ENCODE data around the gene ELL3.
"Not testable (repeated sequence)": the region's sequence is repeated elsewhere in the genome, so short reads cannot be mapped to it uniquely, and the experiment has no call there.

The ELL3 gene

DNA sequence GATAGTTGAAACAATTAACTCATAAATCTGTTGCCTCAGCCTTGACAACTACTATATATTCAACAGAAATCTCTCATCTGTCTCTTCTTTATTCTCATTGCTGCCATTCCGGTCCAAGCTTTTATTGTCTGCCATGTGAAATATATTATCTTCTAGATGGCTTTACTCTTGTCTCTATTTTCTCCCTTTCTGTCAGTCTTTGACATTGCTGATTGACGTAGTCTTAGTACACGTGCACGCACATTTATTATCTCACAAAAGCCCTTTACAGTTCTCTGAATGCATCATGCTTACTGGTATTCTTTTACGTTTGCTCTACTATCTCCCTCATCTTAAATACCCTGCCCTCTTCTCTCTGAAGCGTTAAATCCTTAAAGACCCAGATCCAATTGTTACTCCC lies 24.9 kb downstream of the ELL3 start:
- WGBS = 85% methylated on average over 5 of the region's 6 CpGs
- peaks cover 11 to 48% of the 10 kb centered on the region in 2 experiments for H3K36me3 ChIP-seq (ENCODE audit: control insufficient read depth in 1 of 2, insufficient read depth in 2 of 2, low read depth in 1 of 2, low read length in 2 of 2)

DNA sequence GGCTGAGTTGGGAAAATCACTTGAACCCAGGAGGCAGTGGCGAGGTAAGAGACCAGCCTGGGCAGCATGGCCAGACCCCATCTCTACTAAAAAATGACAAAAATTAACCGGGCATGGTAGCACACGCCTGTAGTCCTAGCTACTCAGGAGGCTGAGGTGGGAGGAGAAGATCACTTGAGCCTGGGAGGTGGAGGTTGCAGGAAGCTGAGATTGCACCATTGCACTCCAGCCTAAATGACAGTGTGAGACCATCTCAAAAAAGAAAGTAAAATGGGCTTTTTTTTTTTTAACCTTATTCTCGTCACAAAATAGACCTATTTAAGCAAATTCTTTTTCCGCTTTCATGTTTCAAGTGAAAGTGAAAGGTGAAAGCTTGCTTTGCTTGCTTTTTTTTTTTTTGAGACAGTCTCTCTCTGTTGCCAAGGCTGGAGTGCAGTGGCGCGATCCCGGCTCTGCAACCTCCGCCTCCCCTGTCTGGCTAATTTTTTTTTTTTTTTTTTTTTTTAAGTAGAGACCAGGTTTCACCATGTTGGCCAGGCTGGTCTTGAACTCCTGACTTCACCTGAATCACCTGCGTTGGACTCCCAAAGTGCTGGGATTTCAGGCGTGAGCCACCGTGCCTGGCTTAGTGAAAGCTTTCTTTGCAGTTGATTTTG lies 26.9 kb downstream of the ELL3 start:
- Histone ChIP-seq H2AFZ (ENCODE audit: low read depth, low read length) (no peak overlapping the region), H2BK12ac (ENCODE audit: low read length in 2 of 2) (no peak overlapping the region), H3K4me1 (ENCODE audit: control insufficient read depth, insufficient read depth, low read depth, low read length) (peaks cover 11% of the 10 kb centered on the region), H3K23ac (ENCODE audit: low read length in 2 of 2) (no peak overlapping the region), H3K36me3 (ENCODE audit: control insufficient read depth in 1 of 2, insufficient read depth in 2 of 2, low read depth in 1 of 2, low read length in 2 of 2) (peaks cover 6 to 30% of the 10 kb centered on the region in 2 experiments), H2BK120ac (ENCODE audit: low read depth, low read length) (no peak overlapping the region), H3K9ac (ENCODE audit: low read length) (peak overlapping the region; percentile 69), H3K4me3 (ENCODE audit: insufficient read depth in 1 of 2, low read depth in 1 of 2, low read length in 2 of 2) (peak overlapping the region in 1 of 2 experiments; percentile 64), H2BK15ac (ENCODE audit: low read depth, poor library complexity, severe bottlenecking) (no peak overlapping the region), H3K4ac (ENCODE audit: low read depth in 1 of 2, low read length in 2 of 2) (no peak overlapping the region), H2AK5ac (ENCODE audit: low read length, severe bottlenecking) (no peak overlapping the region), H4K91ac (ENCODE audit: low read length) (no peak overlapping the region), H3K9me3 (ENCODE audit: control insufficient read depth, low read length) (no peaks in the 10 kb centered on the region), H3K18ac (ENCODE audit: low read depth in 1 of 2, low read length in 2 of 2) (no peak overlapping the region), H4K8ac (ENCODE audit: low read length) (no peak overlapping the region), H3K27me3 (ENCODE audit: control insufficient read depth in 1 of 2, insufficient read depth in 1 of 2, low read length in 2 of 2) (no peaks in the 10 kb centered on the region), H3K27ac (ENCODE audit: low read length, poor library complexity, severe bottlenecking) (no peak overlapping the region), H3K14ac (ENCODE audit: low read length in 2 of 2) (no peak overlapping the region), H3K4me2 (ENCODE audit: low read length, poor library complexity, severe bottlenecking) (no peak overlapping the region), H2BK5ac (ENCODE audit: low read depth, low read length, poor library complexity, severe bottlenecking) (no peak overlapping the region), H3K79me1 (replicated peaks; ENCODE audit: low read length, poor library complexity, severe bottlenecking) (peaks cover 2% of the 10 kb centered on the region)
- 94% methylated on average over 11 of the region's 12 CpGs for WGBS
- DNase-seq = peak; percentile 57

More for the DNA sequence above, 24.9 kb downstream of the ELL3 start:
- Histone ChIP-seq H3K23ac (ENCODE audit: low read length in 2 of 2) (no peak overlapping the region), H3K27ac (ENCODE audit: low read length, poor library complexity, severe bottlenecking) (no peak overlapping the region), H3K18ac (ENCODE audit: low read depth in 1 of 2, low read length in 2 of 2) (no peak overlapping the region), H3K27me3 (ENCODE audit: control insufficient read depth in 1 of 2, insufficient read depth in 1 of 2, low read length in 2 of 2) (no peaks in the 10 kb centered on the region), H4K8ac (ENCODE audit: low read length) (no peak overlapping the region), H3K4me3 (ENCODE audit: insufficient read depth in 1 of 2, low read depth in 1 of 2, low read length in 2 of 2) (no peak overlapping the region), H3K9ac (ENCODE audit: low read length) (no peak overlapping the region), H3K4ac (ENCODE audit: low read depth in 1 of 2, low read length in 2 of 2) (no peak overlapping the region), H4K91ac (ENCODE audit: low read length) (no peak overlapping the region), H2AFZ (ENCODE audit: low read depth, low read length) (no peak overlapping the region), H3K14ac (ENCODE audit: low read length in 2 of 2) (no peak overlapping the region), H3K79me1 (replicated peaks; ENCODE audit: low read length, poor library complexity, severe bottlenecking) (no peaks in the 10 kb centered on the region), H2AK5ac (ENCODE audit: low read length, severe bottlenecking) (no peak overlapping the region), H3K4me1 (ENCODE audit: control insufficient read depth, insufficient read depth, low read depth, low read length) (peaks cover 8% of the 10 kb centered on the region), H2BK120ac (ENCODE audit: low read depth, low read length) (no peak overlapping the region), H2BK15ac (ENCODE audit: low read depth, poor library complexity, severe bottlenecking) (no peak overlapping the region), H3K9me3 (ENCODE audit: control insufficient read depth, low read length) (no peaks in the 10 kb centered on the region), H2BK12ac (ENCODE audit: low read length in 2 of 2) (no peak overlapping the region), H2BK5ac (ENCODE audit: low read depth, low read length, poor library complexity, severe bottlenecking) (no peak overlapping the region), H3K4me2 (ENCODE audit: low read length, poor library complexity, severe bottlenecking) (no peak overlapping the region)
- no peak for DNase-seq

DNA sequence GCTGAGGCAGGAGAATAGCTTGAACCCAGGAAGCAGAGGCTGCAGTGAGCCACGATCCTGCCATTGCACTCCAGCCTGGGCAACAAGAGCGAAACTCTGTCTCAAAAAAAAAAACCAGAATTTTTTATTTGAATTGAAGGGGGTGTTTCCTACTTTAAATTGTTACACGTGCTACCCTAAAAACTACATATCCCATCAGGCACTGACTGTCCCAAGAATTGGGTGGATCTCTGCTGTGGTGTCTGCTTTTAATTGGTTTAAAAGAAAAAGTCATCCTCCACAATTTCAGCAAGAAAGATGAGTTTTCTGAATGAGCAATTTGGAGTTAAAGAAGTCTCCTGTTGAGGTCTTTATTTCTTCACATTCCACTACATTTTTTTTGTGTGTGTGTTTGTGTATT lies 28.4 kb downstream of the ELL3 start:
- peaks cover 2% of the 10 kb centered on the region for H3K79me1 ChIP-seq (replicated peaks; ENCODE audit: low read length, poor library complexity, severe bottlenecking)
- peaks cover 11% of the 10 kb centered on the region for H3K4me1 ChIP-seq (ENCODE audit: control insufficient read depth, insufficient read depth, low read depth, low read length)
- 83% methylated on average over 1 of the region's 3 CpGs for WGBS
- H2BK15ac ChIP-seq (ENCODE audit: low read depth, poor library complexity, severe bottlenecking) = no peak overlapping the region
- no peaks in the 10 kb centered on the region for H3K27me3 ChIP-seq (ENCODE audit: control insufficient read depth in 1 of 2, insufficient read depth in 1 of 2, low read length in 2 of 2)
- H3K18ac ChIP-seq (ENCODE audit: low read depth in 1 of 2, low read length in 2 of 2) = no peak overlapping the region
- H3K23ac ChIP-seq (ENCODE audit: low read length in 2 of 2) = no peak overlapping the region
- H3K4ac ChIP-seq (ENCODE audit: low read depth in 1 of 2, low read length in 2 of 2) = no peak overlapping the region
- H2AK5ac ChIP-seq (ENCODE audit: low read length, severe bottlenecking) = no peak overlapping the region
- no peak overlapping the region for H2BK5ac ChIP-seq (ENCODE audit: low read depth, low read length, poor library complexity, severe bottlenecking)
- no peak overlapping the region for H2BK12ac ChIP-seq (ENCODE audit: low read length in 2 of 2)
- no peak overlapping the region for H4K91ac ChIP-seq (ENCODE audit: low read length)
- no peak overlapping the region for H2BK120ac ChIP-seq (ENCODE audit: low read depth, low read length)
- H3K4me2 ChIP-seq (ENCODE audit: low read length, poor library complexity, severe bottlenecking) = peak overlapping the region; percentile 43
- H3K9me3 ChIP-seq (ENCODE audit: control insufficient read depth, low read length) = no peaks in the 10 kb centered on the region
- no peak overlapping the region for H3K14ac ChIP-seq (ENCODE audit: low read length in 2 of 2)
- no peak overlapping the region for H4K8ac ChIP-seq (ENCODE audit: low read length)
- H3K9ac ChIP-seq (ENCODE audit: low read length) = peak overlapping the region; percentile 92
- peak; percentile 12 for DNase-seq
- H3K36me3 ChIP-seq (ENCODE audit: control insufficient read depth in 1 of 2, insufficient read depth in 2 of 2, low read depth in 1 of 2, low read length in 2 of 2) = peaks cover 0 to 17% of the 10 kb centered on the region in 2 experiments
- H3K27ac ChIP-seq (ENCODE audit: low read length, poor library complexity, severe bottlenecking) = no peak overlapping the region
- H2AFZ ChIP-seq (ENCODE audit: low read depth, low read length) = no peak overlapping the region
- peak overlapping the region in 1 of 2 experiments; percentile 89 for H3K4me3 ChIP-seq (ENCODE audit: insufficient read depth in 1 of 2, low read depth in 1 of 2, low read length in 2 of 2)

- not testable (repeated sequence) for H2BK15ac ChIP-seq (ENCODE audit: low read depth, poor library complexity, severe bottlenecking); H4K91ac ChIP-seq (ENCODE audit: low read length); H3K9me3 ChIP-seq (ENCODE audit: control insufficient read depth, low read length); H3K36me3 ChIP-seq (ENCODE audit: control insufficient read depth in 1 of 2, insufficient read depth in 2 of 2, low read depth in 1 of 2, low read length in 2 of 2); H2AFZ ChIP-seq (ENCODE audit: low read depth, low read length); H4K8ac ChIP-seq (ENCODE audit: low read length); H2AK5ac ChIP-seq (ENCODE audit: low read length, severe bottlenecking); H2BK5ac ChIP-seq (ENCODE audit: low read depth, low read length, poor library complexity, severe bottlenecking); H3K27me3 ChIP-seq (ENCODE audit: control insufficient read depth in 1 of 2, insufficient read depth in 1 of 2, low read length in 2 of 2); H3K79me1 ChIP-seq (replicated peaks; ENCODE audit: low read length, poor library complexity, severe bottlenecking); H3K23ac ChIP-seq (ENCODE audit: low read length in 2 of 2); H2BK12ac ChIP-seq (ENCODE audit: low read length in 2 of 2)
- Histone ChIP-seq H3K14ac (ENCODE audit: low read length in 2 of 2) (peak overlapping the region in 1 of 2 experiments; percentile 61), H3K9ac (ENCODE audit: low read length) (peak overlapping the region; percentile 92), H3K4me1 (ENCODE audit: control insufficient read depth, insufficient read depth, low read depth, low read length) (peaks cover 11% of the 10 kb centered on the region), H3K4me3 (ENCODE audit: insufficient read depth in 1 of 2, low read depth in 1 of 2, low read length in 2 of 2) (peak overlapping the region; percentile 85 to 89), H3K4ac (ENCODE audit: low read depth in 1 of 2, low read length in 2 of 2) (peak overlapping the region in 1 of 2 experiments; percentile 94), H2BK120ac (ENCODE audit: low read depth, low read length) (peak overlapping the region; percentile 73), H3K27ac (ENCODE audit: low read length, poor library complexity, severe bottlenecking) (peak overlapping the region; percentile 74), H3K18ac (ENCODE audit: low read depth in 1 of 2, low read length in 2 of 2) (peak overlapping the region; percentile 16 to 91), H3K4me2 (ENCODE audit: low read length, poor library complexity, severe bottlenecking) (peak overlapping the region; percentile 61)
- 1% methylated on average over 11 of the region's 12 CpGs for WGBS
- DNase-seq = peak; percentile 66
These were observed 29.9 kb downstream of the ELL3 start for GRCh38 chr15:43746903-43747309.

Data from mesenchymal stem cell (in vitro differentiated cells and primary cell).